ENCODE results near the gene HOXA9. TPM values are rescaled to one million over a fixed set of nuclear protein-coding genes. Genes with fewer than 3 reads are reported as not detected.

HOXA9 gene
- total and polyA plus RNA-seq, 9 donors = 0.12 to 2.5 (median 0.57) TPM; not detected in 1

- DNase-seq = peak in 1 of 5 donors; percentile 22
- WGBS, 3 donors = 64 to 73% (median 66%) methylated on average over 12 of the region's 12 CpGs
- no peak overlapping the region for H3K27ac ChIP-seq
- intact Hi-C loops (cut with DNase I) = loop anchor here in 1 of 4 donors (10.0 kb wide), 1 partner anchor 1316 kb away; no protein-coding TSS in a partner anchor
- no peaks in the 10 kb centered on the region for H3K9me3 ChIP-seq
- peaks cover 18% of the 10 kb centered on the region for H3K27me3 ChIP-seq
- no peaks in the 10 kb centered on the region for H3K36me3 ChIP-seq
- peaks cover 2% of the 10 kb centered on the region for H3K4me1 ChIP-seq (ENCODE audit: insufficient read depth)
- H3K4me3 ChIP-seq = peak overlapping the region; percentile 53
- no peak for TF ChIP-seq CTCF (IDR thresholded peaks at IDR 0.05)
- TF ChIP-seq POLR2A (IDR thresholded peaks at IDR 0.05) = no peak
- TF ChIP-seq EP300 (IDR thresholded peaks at IDR 0.05) = no peak
Measured at GRCh38 chr7:27180431-27181420, 15.4 kb upstream of the HOXA9 start.

- H3K9me3 ChIP-seq = no peaks in the 10 kb centered on the region
- H3K27ac ChIP-seq = no peak overlapping the region
- no peaks in the 10 kb centered on the region for H3K36me3 ChIP-seq
- TF ChIP-seq EP300 (IDR thresholded peaks at IDR 0.05) (no peak), CTCF (IDR thresholded peaks at IDR 0.05) (peak in 1 of 3 donors; percentile 19)
- 7 to 14% (median 7%) methylated on average over 56 of the region's 56 CpGs for WGBS, 3 donors
- peak in 1 of 5 donors; percentile 72 for DNase-seq
- peaks cover 14% of the 10 kb centered on the region for H3K27me3 ChIP-seq
- peaks cover 2% of the 10 kb centered on the region for H3K4me1 ChIP-seq (ENCODE audit: insufficient read depth)
- intact Hi-C loops (cut with DNase I) = loop anchor here in 1 of 4 donors (10.0 kb wide), 1 partner anchor 1315 kb away; no protein-coding TSS in a partner anchor
- peak overlapping the region; percentile 53 for H3K4me3 ChIP-seq
Measured at GRCh38 chr7:27179503-27180430, 14.4 kb upstream of the HOXA9 start.

- H3K27me3 ChIP-seq = peaks cover 14% of the 10 kb centered on the region
- TF ChIP-seq POLR2A (IDR thresholded peaks at IDR 0.05) (no peak), CTCF (IDR thresholded peaks at IDR 0.05) (no peak)
- intact Hi-C loops (cut with DNase I) = no loop called here
- H3K9me3 ChIP-seq = no peaks in the 10 kb centered on the region
- H3K4me1 ChIP-seq (ENCODE audit: insufficient read depth) = peaks cover 1% of the 10 kb centered on the region
- H3K36me3 ChIP-seq = no peaks in the 10 kb centered on the region
- no peak overlapping the region for H3K27ac ChIP-seq
- peak in 1 of 5 donors; percentile 14 for DNase-seq
- WGBS, 3 donors = 41 to 66% (median 45%) methylated on average over 14 of the region's 14 CpGs
- H3K4me3 ChIP-seq = peak overlapping the region; percentile 53
Measured at GRCh38 chr7:27179030-27179429, 13.7 kb upstream of the HOXA9 start.

- Histone ChIP-seq H3K27me3 (peaks cover 14% of the 10 kb centered on the region), H3K36me3 (no peaks in the 10 kb centered on the region), H3K4me3 (peak overlapping the region; percentile 53), H3K27ac (no peak overlapping the region), H3K9me3 (no peaks in the 10 kb centered on the region), H3K4me1 (ENCODE audit: insufficient read depth) (peaks cover 6% of the 10 kb centered on the region)
- WGBS, 3 donors = 90 to 93% (median 91%) methylated on average over 6 of the region's 6 CpGs
- intact Hi-C loops (cut with DNase I) = no loop called here
- DNase-seq = peak in 1 of 5 donors; percentile 10
- no peak for TF ChIP-seq EP300 (IDR thresholded peaks at IDR 0.05)
Measured at GRCh38 chr7:27178366-27178765, 13.0 kb upstream of the HOXA9 start.

All from ovary (tissue), 9 donors.